ENCODE data around the gene FYN.

GRCh38 chr6:111727041-111727440 is 146.2 kb downstream of the FYN start:
- TF ChIP-seq CTCF (IDR thresholded peaks at IDR 0.05; ENCODE audit: low read depth, low read length) (no peak), MYC (IDR thresholded peaks at IDR 0.05; ENCODE audit: low read depth, low read length) (no peak), POLR2A (IDR thresholded peaks at IDR 0.05; ENCODE audit: extremely low read depth, insufficient read length) (no peak)
